Stimulated activated naive CD4-positive, alpha-beta T cell (primary cell): ENCODE measurements around the gene HDAC5.
A peak's percentile ranks its signal among the peaks of the same experiment; 100 is the strongest.
"Not testable (repeated sequence)": the region's sequence is repeated elsewhere in the genome, so short reads cannot be mapped to it uniquely, and the experiment has no call there.

Experiments used
- DNase-seq, 6 experiments: peaks; one replicate each; lab custom pipeline; 2025; lab: John Stamatoyannopoulos, UW

Gene HDAC5

DNA sequence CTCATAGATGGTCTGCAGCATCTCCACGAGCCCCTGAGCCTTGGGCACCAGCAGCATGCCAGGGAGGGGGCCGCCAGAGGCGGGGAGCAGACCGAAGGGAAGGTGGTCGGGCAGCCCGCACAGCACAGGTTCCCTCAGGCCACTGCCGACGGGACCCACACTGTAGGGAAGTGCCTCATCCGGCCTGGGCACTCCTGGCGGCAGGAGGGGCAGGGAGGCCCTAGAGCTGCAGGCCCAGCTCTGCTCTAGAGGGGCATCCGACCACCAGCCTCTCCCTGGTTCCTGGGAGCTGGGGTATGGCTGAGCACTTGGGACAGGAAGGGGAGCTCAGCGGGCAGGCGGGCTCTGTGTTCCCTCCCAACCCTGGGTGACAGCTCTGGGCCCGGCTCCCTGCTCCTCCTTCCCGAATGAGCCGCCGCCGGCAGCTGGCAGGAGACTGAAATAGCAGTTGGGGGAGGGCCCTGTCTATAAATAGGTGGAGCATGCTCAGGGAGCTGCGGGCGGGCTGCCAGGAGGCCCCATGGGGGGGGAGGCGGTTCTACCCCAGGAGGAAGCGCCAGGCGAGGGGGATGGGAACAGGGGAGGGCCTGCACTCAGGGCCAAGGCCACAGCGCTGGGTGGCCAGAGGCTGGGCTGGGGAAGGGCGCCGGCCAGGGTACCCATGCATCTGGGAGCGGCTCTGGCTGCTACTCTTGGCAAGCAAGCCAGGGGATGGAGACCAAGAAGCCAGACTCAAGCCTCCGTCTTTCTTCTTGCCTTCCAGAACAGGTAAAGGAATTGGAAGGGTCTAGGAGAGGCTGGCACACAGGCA, 12.4 kb downstream of the HDAC5 start:
- peak; percentile 26 to 66 (median 41) for DNase-seq

GRCh38 chr17:44110011-44110686, 13.3 kb downstream of the HDAC5 start:
- no peak for DNase-seq

DNA sequence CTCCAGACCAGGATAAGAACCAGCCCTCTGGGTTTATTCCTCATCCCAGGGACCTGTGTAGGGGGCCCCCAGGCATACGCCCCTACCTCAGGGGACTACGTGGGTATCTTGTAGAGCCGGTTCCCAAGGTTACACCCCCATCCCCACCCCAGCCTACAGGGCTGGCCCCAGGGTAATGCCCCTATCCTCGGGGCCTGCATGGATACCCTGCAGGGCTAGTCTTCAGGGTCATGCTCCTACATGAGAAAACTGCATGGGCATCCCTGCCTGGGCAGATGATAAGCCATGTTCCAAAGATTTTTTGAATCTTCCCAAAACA, 14.2 kb downstream of the HDAC5 start:
- DNase-seq: no peak

- no peak for DNase-seq
Observed at GRCh38 chr17:44108440-44109311, 14.8 kb downstream of the HDAC5 start.

DNA sequence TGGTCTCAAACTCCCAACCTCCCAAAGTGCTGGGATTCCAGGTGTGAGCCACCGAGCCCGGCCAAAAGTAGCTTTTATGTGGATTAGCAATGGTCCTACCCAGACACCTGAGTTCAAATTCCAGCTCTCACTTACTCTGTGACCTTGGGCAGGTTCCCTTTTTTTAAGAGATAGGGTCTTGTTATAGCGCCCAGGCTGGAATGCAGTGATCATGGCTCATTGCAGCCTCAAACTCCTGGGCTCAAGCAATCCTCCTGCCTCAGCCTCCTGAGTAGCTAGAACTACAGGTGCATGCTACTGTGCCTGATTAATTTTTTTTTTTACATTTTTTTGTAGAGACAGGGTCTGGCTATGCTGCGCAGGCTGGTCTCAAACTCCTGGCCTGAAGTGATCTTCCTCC, 16.6 kb downstream of the HDAC5 start:
- no peak for DNase-seq

- DNase-seq: no peak
Observed at GRCh38 chr17:44105941-44106340, 17.5 kb downstream of the HDAC5 start.

GRCh38 chr17:44105483-44105882, 18.0 kb downstream of the HDAC5 start:
- no peak for DNase-seq

DNA sequence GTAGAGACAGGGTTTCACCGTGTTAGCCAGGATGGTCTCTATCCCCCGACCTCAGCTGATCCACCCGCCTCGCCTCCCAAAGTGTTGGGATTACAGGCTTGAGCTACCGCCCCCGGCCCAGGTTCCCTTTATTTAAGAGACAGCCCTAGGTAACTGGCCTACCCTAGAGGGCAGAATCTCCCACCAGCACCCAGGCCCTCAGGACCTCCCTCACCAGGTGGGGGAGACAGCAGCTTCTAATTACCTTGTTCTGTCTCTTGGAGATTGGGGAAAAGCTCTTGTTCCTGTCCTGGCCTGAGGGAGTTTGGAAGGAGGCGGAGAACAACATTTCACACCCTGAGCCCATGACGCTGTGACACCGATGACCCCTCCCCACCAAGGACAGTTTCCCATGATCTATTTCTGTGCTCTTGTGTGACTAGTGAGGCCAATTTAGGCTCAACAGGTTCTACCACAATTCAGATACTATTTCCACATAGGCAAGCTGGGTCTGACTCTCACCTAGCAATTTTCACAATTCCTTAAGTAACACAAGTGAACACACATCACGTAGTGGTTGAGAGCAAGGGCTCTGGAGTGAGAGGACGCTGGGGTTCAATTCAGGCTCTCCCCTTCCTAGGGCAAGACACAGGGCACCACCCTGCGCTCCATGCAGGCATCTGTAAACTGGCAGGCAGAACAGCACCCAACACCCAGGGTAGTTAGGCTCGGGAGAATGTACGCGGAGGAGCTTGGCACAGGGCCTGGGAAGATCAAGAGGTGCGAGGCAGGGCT, 20.4 kb downstream of the HDAC5 start:
- no peak for DNase-seq

GRCh38 chr17:44101858-44102257, 21.6 kb downstream of the HDAC5 start:
- not testable (repeated sequence) for DNase-seq

GRCh38 chr17:44097110-44097958, 26.1 kb downstream of the HDAC5 start:
- DNase-seq: no peak

DNA sequence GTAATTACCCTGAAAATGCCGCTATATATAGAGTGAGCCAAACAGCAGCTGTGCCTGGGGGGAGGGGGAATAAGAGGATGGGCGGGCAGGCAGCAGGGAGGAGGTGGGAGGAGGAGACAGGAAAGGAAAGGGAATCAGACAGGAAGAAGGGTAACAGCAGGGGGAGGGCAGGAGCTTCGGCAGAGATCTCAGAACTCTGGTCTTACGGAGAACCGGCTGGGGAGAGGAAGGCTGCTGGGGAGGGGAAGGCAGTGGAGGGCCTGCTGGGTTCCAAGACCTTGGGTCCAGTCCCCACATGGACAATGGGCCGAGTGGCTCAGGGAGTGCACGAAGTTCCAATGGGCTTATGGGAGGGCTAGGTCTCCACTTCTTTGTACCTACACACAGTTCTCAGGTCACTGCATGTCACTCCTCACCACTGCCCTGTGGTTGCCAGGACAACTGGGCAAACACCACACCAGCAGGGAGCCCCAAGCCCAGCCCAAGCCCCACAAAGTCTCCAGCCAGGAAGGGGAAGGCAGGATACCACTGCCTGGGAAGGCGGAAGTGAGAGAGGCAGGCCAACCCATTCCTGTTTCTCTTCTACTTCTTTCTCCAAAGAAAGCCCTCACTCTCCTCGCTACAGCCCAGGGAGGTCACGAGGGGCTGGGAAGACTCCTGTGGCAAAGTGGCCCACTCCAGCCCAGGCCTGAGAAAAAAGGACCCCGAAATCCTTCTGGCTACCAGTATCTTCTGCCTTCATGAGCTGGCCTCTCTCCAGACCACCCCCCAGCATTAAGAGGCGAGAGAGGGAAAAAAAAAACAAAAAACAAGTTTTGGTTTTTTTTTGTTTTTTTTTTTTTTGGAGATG, 27.6 kb downstream of the HDAC5 start:
- DNase-seq: no peak

DNA sequence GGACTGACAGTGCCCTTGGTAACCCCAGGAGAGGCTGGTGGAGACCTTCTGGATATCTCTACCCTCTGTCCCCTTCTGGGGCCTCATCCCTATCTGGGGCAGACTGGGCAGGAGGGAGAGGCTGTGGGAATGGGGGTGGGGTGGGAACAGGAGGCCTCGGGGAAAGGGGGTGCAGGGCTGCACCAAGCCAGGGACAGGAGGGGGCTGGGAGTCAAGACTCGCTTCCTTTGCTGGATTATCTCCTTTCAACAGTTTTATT, 28.1 kb downstream of the HDAC5 start:
- DNase-seq: no peak

- DNase-seq: no peak
Observed at GRCh38 chr17:44094701-44095387, 28.6 kb downstream of the HDAC5 start.

DNA sequence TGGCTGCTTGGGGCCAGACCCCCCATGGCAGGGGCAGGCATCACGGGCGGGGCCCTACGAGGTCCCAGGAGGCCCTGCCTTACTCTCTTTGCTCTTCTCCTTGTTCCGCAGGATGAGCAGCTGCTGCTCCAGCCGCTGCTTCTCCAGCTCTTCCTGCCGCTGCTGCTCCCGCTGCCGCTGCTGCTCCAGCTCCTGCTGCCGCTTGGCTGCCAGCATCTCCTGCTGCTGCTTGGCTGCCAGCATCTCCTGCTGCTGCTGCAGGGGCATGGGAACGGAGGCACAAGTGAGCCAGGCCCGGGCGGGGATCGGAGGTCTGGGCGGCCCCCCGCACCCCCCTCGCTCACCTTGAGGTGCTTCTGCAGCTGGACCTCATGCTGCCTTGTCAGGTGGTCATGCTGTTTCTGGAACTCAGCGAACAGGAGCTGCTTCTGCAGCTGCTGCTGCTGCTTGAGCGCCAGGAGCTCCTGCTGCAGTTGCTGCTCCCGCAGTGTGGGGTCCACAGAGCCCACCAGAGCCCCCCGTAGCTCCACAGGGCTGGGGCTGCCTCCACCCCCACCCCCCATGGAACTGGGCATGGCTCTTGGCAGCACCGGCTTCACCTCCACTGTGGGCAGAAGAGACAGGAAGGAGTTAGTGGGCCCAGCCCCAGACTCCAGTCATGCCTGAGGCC, 30.1 kb downstream of the HDAC5 start:
- no peak for DNase-seq

- DNase-seq: no peak
Observed at GRCh38 chr17:44092051-44092450, 31.4 kb downstream of the HDAC5 start.

DNA sequence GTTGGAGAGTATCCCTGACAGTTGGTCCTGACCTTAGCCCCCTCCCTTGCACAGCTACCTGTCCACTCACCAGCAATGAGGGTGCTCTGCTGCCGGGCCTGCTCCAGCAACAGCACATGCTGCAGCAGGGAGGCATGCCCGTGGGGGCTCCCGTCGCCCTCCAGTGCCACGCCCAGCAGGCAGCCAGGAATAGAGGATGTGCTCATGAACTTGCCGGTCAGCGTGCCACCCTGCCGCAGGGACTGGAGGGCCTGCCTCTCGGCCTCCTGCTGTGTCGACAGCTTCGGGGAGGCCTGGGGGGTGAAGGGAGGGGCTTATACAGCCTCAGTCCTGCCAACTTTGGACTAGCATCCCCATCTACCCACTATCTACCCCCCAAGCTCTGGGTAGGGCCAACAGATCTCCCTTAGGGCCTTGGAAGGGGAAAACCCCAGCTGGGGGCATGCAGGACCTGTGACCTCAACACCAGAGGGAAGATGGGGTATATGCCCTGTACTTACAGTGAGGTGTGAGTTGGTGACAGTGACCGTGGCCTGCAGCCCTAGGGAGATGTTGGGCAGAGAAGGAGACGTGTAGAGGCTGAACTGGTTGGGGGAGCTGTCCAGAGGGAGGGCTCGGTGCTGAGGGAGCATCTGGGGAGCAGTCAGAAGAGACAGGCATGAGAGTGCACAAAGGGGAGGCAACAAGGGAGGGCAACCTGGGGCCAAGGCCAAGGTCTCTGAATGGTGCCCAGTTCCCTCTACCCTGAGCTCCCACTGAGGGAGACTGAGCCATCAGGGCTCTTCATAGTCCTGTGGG, 32.0 kb downstream of the HDAC5 start:
- no peak for DNase-seq

DNA sequence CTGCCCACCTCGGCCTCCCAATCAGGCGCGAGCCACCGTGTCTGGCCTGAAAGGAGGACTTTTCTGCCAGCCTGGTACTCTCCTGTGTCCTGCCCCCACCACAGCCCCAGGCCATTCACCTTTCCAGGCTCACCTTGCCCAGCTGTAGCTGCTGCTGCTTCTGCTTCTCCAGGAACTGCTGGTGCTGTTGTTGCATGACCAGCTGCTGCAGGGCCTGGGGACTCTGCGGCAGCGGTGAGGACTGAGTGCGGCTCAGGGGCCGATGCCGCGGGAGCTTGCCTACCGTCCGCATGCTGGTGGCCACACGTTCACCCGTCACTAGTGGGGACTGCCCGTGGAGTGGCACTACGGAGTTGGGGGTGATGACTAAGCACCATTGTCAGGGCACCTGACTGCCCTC, 35.2 kb downstream of the HDAC5 start:
- DNase-seq: no peak

DNA sequence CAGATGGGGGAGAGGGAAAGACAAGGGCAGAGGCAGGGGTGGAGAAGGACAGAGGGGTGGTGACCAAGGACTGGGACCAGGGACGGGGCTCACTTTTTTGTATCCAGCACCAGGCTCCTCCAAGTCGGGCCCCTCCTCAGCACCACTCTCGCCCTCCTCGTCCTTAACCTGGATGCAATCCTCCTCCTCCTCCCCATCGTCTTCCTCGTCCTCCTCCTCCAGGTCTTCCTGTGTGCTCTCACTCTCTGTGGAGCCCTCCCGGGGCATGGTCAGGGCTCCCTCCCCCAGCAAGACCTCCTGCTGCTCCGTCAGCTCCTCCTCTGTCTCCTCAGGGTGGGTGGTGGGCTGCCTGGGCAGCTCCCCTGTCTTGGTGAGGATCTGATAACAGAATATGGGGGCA, 36.1 kb downstream of the HDAC5 start:
- DNase-seq: no peak
